Esophagus squamous epithelium (tissue), 4 donors: Measurements from ENCODE around the gene GJB3.

ENCODE experiments used
- POLR2A ChIP-seq, 4 donors: fragments of 450-650 bp; IDR thresholded peaks; one replicate each; pipeline ENCODE4 v1.6.1; 2017; ENCODE audit warnings: antibody characterized with exemption in 4 of 4, mild to moderate bottlenecking in 4 of 4, moderate library complexity in 3 of 4
- TF ChIP-seq, protein P1 (sequence below), 6 experiments: fragments of 450-650 bp in 4 of 6; fragments of 200-600 bp in 2 of 6; sonication (generic) in 2 of 6; IDR thresholded peaks; one replicate each; pipeline ENCODE4 v1.5.1; 2016 to 2019; ENCODE audit warnings: antibody characterized with exemption in 6 of 6, mild to moderate bottlenecking in 4 of 6, moderate library complexity in 4 of 6

DNA sequence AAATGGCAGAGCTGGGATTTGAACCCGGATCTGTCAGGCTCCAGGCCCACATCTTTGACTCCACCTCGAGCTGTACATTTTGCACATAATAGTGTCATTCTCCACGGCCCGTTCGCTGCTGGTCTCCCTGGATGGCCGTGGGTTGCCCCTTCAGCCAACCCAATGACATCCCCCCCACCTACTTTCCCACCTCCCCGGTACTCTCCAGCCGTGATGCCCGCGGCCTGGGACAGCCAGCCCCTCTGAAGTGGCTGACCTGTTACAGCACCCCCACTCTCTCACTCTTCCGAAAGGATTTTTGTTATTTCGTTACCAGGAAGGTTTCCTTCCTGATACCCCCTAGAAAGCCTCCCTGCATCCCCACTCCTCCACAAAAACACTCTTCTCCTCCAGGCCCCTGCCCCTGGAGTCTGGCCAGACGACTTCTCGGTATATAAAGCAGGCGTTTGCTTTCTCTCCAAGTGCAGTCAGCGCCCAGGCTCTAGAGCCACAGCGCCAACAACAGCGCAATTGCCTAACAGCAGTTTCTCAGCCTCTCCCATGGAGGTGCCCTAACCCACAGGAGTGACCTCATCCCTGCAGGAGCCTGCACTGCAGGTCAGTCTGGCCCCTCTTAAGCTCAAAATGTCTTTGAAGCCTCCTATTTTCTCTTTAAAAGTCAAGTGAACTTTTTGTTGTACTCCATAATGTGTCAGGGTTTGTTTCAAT is 40.7 kb upstream of the GJB3 start:
- TF ChIP-seq, protein P1, sequence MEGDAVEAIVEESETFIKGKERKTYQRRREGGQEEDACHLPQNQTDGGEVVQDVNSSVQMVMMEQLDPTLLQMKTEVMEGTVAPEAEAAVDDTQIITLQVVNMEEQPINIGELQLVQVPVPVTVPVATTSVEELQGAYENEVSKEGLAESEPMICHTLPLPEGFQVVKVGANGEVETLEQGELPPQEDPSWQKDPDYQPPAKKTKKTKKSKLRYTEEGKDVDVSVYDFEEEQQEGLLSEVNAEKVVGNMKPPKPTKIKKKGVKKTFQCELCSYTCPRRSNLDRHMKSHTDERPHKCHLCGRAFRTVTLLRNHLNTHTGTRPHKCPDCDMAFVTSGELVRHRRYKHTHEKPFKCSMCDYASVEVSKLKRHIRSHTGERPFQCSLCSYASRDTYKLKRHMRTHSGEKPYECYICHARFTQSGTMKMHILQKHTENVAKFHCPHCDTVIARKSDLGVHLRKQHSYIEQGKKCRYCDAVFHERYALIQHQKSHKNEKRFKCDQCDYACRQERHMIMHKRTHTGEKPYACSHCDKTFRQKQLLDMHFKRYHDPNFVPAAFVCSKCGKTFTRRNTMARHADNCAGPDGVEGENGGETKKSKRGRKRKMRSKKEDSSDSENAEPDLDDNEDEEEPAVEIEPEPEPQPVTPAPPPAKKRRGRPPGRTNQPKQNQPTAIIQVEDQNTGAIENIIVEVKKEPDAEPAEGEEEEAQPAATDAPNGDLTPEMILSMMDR (IDR thresholded peaks at IDR 0.05): no peak
- no peak for TF ChIP-seq POLR2A (IDR thresholded peaks at IDR 0.05)
